Body of pancreas (tissue), 4 donors: ENCODE data around the gene SPNS3.

Experiments used
- CTCF ChIP-seq, 7 experiments: fragments of 450-650 bp in 4 of 7; fragments of 200-600 bp in 3 of 7; sonication (generic) in 3 of 7; IDR thresholded peaks; one replicate each; pipeline ENCODE4 v1.5.1; 2016 to 2019; ENCODE audit warnings: antibody characterized with exemption in 7 of 7
- POLR2A ChIP-seq, 3 donors: fragments of 450-650 bp; IDR thresholded peaks; one replicate each; pipeline ENCODE4 v1.6.1; 2016; ENCODE audit warnings: antibody characterized with exemption in 3 of 3, mild to moderate bottlenecking in 2 of 3

GRCh38 chr17:4504188-4504587 is 70.4 kb downstream of the SPNS3 start:
- TF ChIP-seq CTCF (IDR thresholded peaks at IDR 0.05) (no peak), POLR2A (IDR thresholded peaks at IDR 0.05) (no peak)
